Progenitor cell of endocrine pancreas (in vitro differentiated cells): ENCODE results near the gene AP3M1. TPM values are rescaled to one million over a fixed set of nuclear protein-coding genes. Genes with fewer than 3 reads are reported as not detected.
"Not testable (repeated sequence)": the region's sequence is repeated elsewhere in the genome, so short reads cannot be mapped to it uniquely, and the experiment has no call there.

ENCODE experiments used
- DNase-seq: peaks from one replicate; pipeline ENCODE4 v3.0.0; 2021; ENCODE audit warnings: low spot score; ENCODE audit not compliant: unreplicated experiment
- H3K27ac Mint-ChIP-seq: 2 replicates; pipeline ENCODE4 v1.8.0; 2021; ENCODE audit warnings: mild to moderate bottlenecking, moderate library complexity, mixed read lengths
- H3K27me3 Mint-ChIP-seq: 2 replicates; pipeline ENCODE4 v1.8.0; 2021; ENCODE audit warnings: mixed read lengths
- H3K36me3 Mint-ChIP-seq: 2 replicates; pipeline ENCODE4 v1.8.0; 2022; ENCODE audit warnings: mixed read lengths; ENCODE audit not compliant: insufficient read depth
- H3K4me1 Mint-ChIP-seq: 2 replicates; pipeline ENCODE4 v1.8.0; 2021; ENCODE audit warnings: low read depth, mixed read lengths
- H3K4me3 Mint-ChIP-seq: 2 replicates; pipeline ENCODE4 v1.8.0; 2021; ENCODE audit warnings: low read depth, mild to moderate bottlenecking, moderate library complexity, mixed read lengths
- H3K9me3 Mint-ChIP-seq: 2 replicates; pipeline ENCODE4 v1.8.0; 2021; ENCODE audit warnings: low read depth, mixed read lengths
- total RNA-seq: library from RNA; stranded (reverse); gene quantifications from 2 replicates; pipeline ENCODE4 v1.2.1, GENCODE V29; 2021
- TF ChIP-seq, protein P1 (sequence below): fragments of 200-600 bp; sonication (generic); IDR thresholded peaks from one replicate; pipeline ENCODE4 v1.5.0; 2021; ENCODE audit warnings: antibody characterized with exemption, mild to moderate bottlenecking; ENCODE audit not compliant: unreplicated experiment

The AP3M1 gene
- total RNA-seq, 1 donor from 2014 or later = 51.7 TPM

- no peak overlapping the region for H3K27ac Mint-ChIP-seq
- peaks cover 9% of the 10 kb centered on the region for H3K4me1 Mint-ChIP-seq
- H3K9me3 Mint-ChIP-seq = no peaks in the 10 kb centered on the region
- H3K36me3 Mint-ChIP-seq = no peaks in the 10 kb centered on the region
- H3K27me3 Mint-ChIP-seq = no peaks in the 10 kb centered on the region
- H3K4me3 Mint-ChIP-seq = no peak overlapping the region
- DNase-seq = no peak
- TF ChIP-seq, protein P1, sequence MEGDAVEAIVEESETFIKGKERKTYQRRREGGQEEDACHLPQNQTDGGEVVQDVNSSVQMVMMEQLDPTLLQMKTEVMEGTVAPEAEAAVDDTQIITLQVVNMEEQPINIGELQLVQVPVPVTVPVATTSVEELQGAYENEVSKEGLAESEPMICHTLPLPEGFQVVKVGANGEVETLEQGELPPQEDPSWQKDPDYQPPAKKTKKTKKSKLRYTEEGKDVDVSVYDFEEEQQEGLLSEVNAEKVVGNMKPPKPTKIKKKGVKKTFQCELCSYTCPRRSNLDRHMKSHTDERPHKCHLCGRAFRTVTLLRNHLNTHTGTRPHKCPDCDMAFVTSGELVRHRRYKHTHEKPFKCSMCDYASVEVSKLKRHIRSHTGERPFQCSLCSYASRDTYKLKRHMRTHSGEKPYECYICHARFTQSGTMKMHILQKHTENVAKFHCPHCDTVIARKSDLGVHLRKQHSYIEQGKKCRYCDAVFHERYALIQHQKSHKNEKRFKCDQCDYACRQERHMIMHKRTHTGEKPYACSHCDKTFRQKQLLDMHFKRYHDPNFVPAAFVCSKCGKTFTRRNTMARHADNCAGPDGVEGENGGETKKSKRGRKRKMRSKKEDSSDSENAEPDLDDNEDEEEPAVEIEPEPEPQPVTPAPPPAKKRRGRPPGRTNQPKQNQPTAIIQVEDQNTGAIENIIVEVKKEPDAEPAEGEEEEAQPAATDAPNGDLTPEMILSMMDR = no peak
These were observed 6.3 kb upstream of the AP3M1 start for GRCh38 chr10:74156919-74157289.

GRCh38 chr10:74153676-74154075 is 3.0 kb upstream of the AP3M1 start:
- TF ChIP-seq, protein P1 = no peak
- no peaks in the 10 kb centered on the region for H3K36me3 Mint-ChIP-seq
- no peak overlapping the region for H3K4me3 Mint-ChIP-seq
- no peak overlapping the region for H3K27ac Mint-ChIP-seq
- H3K27me3 Mint-ChIP-seq = no peaks in the 10 kb centered on the region
- DNase-seq = no peak
- peaks cover 11% of the 10 kb centered on the region for H3K4me1 Mint-ChIP-seq
- no peaks in the 10 kb centered on the region for H3K9me3 Mint-ChIP-seq

DNA sequence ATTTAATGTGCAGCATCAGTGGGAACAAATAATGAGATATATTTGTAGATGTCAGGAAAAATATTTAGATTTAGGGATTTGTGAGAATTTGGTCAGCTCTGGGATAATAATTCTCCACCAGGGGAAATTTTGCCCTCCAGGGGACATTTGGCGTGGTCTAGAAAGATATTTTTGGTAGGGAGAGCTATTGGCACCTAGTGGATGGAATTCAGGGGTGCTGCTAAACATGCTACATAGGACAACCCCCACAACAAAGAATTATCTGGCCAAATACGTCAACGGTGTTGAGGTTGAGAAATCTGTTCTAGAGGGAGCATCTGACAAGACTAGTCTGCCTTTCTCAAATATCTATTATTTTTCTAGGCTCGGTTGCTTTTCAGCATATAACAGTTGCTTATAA is 2.5 kb upstream of the AP3M1 start:
- peak overlapping the region; percentile 32 for H3K4me3 Mint-ChIP-seq
- H3K4me1 Mint-ChIP-seq = peaks cover 11% of the 10 kb centered on the region

DNA sequence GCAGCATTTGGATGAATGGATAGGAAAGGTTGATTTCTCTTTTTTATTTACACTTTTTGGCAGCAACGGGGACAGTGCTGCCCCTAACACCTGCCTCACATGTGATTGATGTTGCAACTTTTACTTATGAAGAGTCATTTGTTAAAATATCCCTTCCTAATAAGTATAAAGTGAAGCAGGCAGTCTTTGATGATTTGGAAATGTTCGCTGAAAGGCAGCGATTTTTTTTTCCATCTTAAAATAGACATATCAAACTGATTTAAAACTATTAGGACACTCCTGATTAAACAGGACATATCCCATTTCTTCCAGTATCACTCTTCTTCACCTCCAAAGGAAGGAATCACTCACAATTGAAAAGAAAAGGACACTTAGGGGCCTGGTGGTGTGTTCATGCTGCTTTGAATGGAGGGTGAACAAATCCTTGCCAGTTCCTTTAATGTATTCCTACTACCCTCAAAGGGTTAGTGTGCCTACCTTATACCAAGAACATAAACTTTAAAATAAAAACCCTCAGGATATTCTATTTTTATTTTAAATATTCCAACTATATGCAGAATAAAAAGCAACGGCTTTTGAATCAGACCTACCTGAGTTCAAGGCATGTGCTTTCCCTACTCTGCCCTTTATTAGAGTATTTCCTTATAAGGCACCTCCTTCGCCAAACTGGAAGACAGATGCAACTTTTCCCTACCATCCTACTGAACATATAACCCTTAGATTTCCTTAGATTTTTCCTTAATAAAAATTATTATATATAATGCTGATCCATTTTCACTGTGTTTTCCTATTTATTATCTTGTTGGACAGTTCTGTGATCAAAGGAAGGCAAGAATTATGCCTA is 1.5 kb upstream of the AP3M1 start:
- Mint-ChIP-seq H3K4me1 (peaks cover 11% of the 10 kb centered on the region), H3K9me3 (no peaks in the 10 kb centered on the region), H3K36me3 (no peaks in the 10 kb centered on the region), H3K4me3 (no peak overlapping the region), H3K27ac (no peak overlapping the region), H3K27me3 (no peaks in the 10 kb centered on the region)
- DNase-seq = no peak
- TF ChIP-seq, protein P1 = no peak

More for the DNA sequence above, 2.5 kb upstream of the AP3M1 start:
- Mint-ChIP-seq H3K27ac (peak overlapping the region; percentile 35), H3K36me3 (no peaks in the 10 kb centered on the region), H3K27me3 (no peaks in the 10 kb centered on the region), H3K9me3 (no peaks in the 10 kb centered on the region)
- DNase-seq = no peak
- TF ChIP-seq, protein P1 = peak; percentile 48

GRCh38 chr10:74150990-74151878 is 606 bp upstream of the AP3M1 start, which contains the start of gene ADK:
TSS of gene ADK (plus strand) at chr10:74151221. CDS start at chr10:74151279, 58 bp downstream.
- H3K4me1 Mint-ChIP-seq = peaks cover 11% of the 10 kb centered on the region

GRCh38 chr10:74146980-74147379 is 3.6 kb downstream of the AP3M1 start:
- not testable (repeated sequence) for H3K4me1 Mint-ChIP-seq, H3K4me3 Mint-ChIP-seq, H3K9me3 Mint-ChIP-seq, DNase-seq, H3K27me3 Mint-ChIP-seq, H3K27ac Mint-ChIP-seq, H3K36me3 Mint-ChIP-seq

More at GRCh38 chr10:74150990-74151878, 606 bp upstream of the AP3M1 start, which contains the start of gene ADK:
- peak; percentile 98 for DNase-seq
- TF ChIP-seq, protein P1 = peak; percentile 58
- peaks cover 2% of the 10 kb centered on the region for H3K36me3 Mint-ChIP-seq
- no peaks in the 10 kb centered on the region for H3K27me3 Mint-ChIP-seq
- H3K9me3 Mint-ChIP-seq = no peaks in the 10 kb centered on the region
- H3K4me3 Mint-ChIP-seq = no peak within 1 kb of the TSS
- H3K27ac Mint-ChIP-seq = no peak within 1 kb of the TSS
